RWPE1 (cell line): ENCODE measurements around the gene TTLL6.

Source experiments
- CTCF ChIA-PET: fragments of 350-600 bp; sonication (Branson Sonifier 250); formaldehyde crosslinking; extraction: SDS; loops from one replicate; lab custom pipeline; 2021; lab: Yijun Ruan, JAX
- POLR2A ChIA-PET: fragments of 400-600 bp; formaldehyde crosslinking; extraction: SDS; loops from one replicate; lab custom pipeline; 2020; ENCODE audit warnings: antibody characterized with exemption; ENCODE audit not compliant: low non-redundant PET; lab: Yijun Ruan, JAX
- DNase-seq: peaks from one replicate; pipeline ENCODE4 v3.0.0; 2012; ENCODE audit warnings: low spot score
- H3K27ac ChIP-seq: fragments of 450-650 bp; 2 replicates; pipeline ENCODE4 v1.5.1; 2017
- TF ChIP-seq, protein P1 (sequence below): fragments of 450-650 bp; conservative IDR thresholded peaks from 2 replicates; pipeline ENCODE4 v1.5.1; 2017; ENCODE audit warnings: low read depth, mild to moderate bottlenecking

Gene TTLL6

DNA sequence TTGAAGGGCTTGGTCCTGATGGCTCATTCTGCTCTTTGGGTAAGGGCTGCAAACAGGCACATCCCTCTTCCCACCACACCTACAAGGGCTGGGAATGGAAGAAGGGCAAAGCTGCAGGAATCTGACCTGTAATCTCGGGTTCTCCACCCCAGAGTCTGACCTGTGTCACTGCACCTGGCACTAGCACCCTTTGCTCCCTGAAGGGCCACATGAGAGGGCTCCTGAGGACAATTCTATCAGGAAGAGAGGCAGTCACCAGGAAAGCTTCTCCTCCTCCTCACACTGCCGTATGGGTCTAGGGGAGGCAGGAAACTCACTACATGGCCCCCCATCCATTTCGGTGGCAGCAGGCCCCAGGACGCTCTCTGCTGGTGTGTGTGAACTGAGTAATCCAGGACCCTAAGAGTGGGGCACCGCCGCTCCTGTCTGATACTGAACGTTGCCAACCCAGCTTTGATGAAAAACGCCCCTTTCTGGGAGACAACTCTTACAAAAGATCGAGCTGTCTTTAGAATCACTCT is 26.4 kb downstream of the TTLL6 start:
- CTCF ChIA-PET: interaction anchor here (0.6 to 2.9 kb wide), 10 partner anchors 24 to 775 kb away, joined by 3 to 36 read pairs (median 3); no protein-coding TSS in a partner anchor
- no peak overlapping the region for H3K27ac ChIP-seq
- POLR2A ChIA-PET: no interaction called here
- TF ChIP-seq, protein P1, sequence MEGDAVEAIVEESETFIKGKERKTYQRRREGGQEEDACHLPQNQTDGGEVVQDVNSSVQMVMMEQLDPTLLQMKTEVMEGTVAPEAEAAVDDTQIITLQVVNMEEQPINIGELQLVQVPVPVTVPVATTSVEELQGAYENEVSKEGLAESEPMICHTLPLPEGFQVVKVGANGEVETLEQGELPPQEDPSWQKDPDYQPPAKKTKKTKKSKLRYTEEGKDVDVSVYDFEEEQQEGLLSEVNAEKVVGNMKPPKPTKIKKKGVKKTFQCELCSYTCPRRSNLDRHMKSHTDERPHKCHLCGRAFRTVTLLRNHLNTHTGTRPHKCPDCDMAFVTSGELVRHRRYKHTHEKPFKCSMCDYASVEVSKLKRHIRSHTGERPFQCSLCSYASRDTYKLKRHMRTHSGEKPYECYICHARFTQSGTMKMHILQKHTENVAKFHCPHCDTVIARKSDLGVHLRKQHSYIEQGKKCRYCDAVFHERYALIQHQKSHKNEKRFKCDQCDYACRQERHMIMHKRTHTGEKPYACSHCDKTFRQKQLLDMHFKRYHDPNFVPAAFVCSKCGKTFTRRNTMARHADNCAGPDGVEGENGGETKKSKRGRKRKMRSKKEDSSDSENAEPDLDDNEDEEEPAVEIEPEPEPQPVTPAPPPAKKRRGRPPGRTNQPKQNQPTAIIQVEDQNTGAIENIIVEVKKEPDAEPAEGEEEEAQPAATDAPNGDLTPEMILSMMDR: no peak
- DNase-seq: no peak

DNA sequence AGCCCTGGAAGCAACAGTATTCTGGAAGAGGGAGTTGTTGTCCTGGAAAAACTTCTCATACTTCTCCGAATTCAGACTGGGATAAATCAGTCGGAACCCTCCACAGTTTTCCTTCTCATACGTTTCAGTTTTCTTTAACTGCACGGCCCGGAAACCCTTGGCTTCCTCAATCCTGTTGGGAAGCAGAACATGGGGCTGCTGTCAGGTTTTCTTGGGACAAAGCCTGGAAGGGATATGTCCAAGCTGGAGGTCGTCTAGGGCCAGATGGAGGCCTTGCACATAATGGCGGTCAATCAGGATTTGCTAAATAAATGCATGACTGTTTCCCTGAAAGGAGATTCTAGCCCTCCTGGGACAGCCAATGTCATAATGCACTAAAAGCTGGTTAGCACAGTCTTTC is 29.2 kb downstream of the TTLL6 start:
- CTCF ChIA-PET: no interaction called here

DNA sequence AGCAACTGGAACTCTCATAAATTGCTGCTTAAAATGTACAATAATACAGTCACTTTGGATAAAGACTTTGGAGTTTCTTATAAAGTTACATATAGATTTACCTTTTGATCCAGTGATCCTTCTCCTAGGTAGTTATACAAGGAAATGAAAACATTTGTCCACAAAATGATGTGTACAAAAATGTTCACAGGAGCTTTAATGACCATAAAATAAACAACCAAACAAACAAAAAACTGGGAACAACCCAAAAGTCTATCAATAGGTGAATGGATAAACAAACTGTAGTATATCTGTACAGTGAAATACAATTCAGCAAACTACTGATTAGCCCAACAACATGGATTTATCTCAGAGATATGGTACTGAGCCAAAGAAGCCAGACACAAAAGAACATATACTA is 37.6 kb downstream of the TTLL6 start:
- TF ChIP-seq, protein P1: no peak
- POLR2A ChIA-PET: no interaction called here
- H3K27ac ChIP-seq: no peak overlapping the region
- CTCF ChIA-PET: interaction anchor here (0.6 kb wide), 2 partner anchors 98 to 447 kb away, joined by 3 read pairs; no protein-coding TSS in a partner anchor
- no peak for DNase-seq

More for the DNA sequence above, 29.2 kb downstream of the TTLL6 start:
- H3K27ac ChIP-seq: no peak overlapping the region
- POLR2A ChIA-PET: interaction anchor here (0.6 kb wide), 1 partner anchor 212 kb away, joined by 5 read pairs; no protein-coding TSS in a partner anchor
- TF ChIP-seq, protein P1: no peak
- no peak for DNase-seq

DNA sequence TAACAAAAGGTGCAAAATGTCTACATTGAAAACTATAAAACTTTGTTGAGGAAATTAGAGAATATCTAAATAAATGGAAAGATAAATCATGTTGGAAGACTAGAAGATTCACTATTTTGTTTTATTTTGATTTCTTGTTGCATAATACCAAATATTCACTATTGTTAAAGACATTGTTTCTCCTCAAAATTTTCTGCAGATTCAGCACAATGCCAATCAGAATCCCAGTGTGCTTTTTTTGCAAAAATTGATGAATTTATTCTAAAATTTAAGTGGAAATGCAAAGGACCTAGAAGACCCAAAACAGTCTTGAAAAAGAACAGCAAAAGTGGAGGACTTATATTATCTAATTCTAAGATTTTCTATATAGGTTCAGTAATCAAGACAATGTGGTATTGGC is 40.4 kb downstream of the TTLL6 start:
- TF ChIP-seq, protein P1: no peak
- POLR2A ChIA-PET: no interaction called here
- no peak for DNase-seq
- H3K27ac ChIP-seq: no peak overlapping the region
- CTCF ChIA-PET: no interaction called here

DNA sequence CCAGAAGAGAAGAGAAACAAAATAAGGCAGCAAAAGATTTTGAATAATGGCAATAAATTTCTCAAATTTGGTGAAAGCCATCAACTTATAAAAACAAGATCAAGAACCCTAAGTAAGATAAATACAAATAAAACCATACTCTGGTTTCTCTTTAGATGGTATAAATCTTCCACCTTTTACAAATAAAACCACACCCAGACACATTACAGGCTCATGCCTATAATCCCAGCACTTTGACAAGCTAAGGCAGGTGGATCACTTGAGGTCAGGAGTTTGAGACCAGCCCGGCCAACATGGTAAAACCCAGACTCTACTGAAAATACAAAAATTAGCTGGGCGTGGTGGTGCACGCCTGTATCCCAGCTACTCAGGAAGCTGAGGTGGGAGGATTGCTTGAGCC is 43.8 kb downstream of the TTLL6 start:
- DNase-seq: no peak
- ChIA-PET POLR2A (no interaction called here), CTCF (no interaction called here)
- H3K27ac ChIP-seq: no peak overlapping the region
- TF ChIP-seq, protein P1: no peak

DNA sequence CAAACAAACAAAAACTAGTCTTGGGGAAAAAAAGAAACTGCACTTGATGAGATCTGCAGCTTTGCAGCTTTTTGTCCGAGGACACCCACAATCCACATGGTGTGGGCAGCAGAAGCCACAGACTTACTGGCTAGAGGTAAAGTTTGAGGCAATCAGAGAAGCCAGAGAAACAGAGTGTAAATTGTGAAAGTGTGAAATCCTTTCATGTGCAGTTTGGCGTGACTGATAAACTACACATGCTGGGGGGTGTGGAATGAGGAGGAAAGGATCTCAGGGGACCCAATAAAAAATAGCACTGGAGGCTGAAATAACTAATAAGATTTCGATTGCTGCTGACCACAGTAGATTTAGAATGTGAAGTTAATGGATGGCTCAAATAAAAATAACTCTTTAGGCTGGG is 46.1 kb downstream of the TTLL6 start:
- ChIA-PET CTCF (interaction anchor here (0.7 kb wide), 1 partner anchor 114 kb away, joined by 3 read pairs; no protein-coding TSS in a partner anchor), POLR2A (no interaction called here)
- H3K27ac ChIP-seq: no peak overlapping the region
- TF ChIP-seq, protein P1: no peak
- DNase-seq: no peak
